OCI-LY3 (cell line): Measurements from ENCODE around the gene GNB5.

Experiments used
- CTCF ChIP-seq: fragments of 200-600, 300-600 bp; sonication (generic); IDR thresholded peaks from 2 replicates; pipeline ENCODE4 v1.5.1; 2014; ENCODE audit warnings: antibody characterized with exemption, low read length, low read depth
- EZH2phosphoT487 ChIP-seq: fragments of 200-600 bp; shearing (Covaris generic); IDR thresholded peaks from 2 replicates; pipeline ENCODE4 v1.6.1; 2018; ENCODE audit warnings: antibody characterized with exemption, mixed run types, low read depth

DNA sequence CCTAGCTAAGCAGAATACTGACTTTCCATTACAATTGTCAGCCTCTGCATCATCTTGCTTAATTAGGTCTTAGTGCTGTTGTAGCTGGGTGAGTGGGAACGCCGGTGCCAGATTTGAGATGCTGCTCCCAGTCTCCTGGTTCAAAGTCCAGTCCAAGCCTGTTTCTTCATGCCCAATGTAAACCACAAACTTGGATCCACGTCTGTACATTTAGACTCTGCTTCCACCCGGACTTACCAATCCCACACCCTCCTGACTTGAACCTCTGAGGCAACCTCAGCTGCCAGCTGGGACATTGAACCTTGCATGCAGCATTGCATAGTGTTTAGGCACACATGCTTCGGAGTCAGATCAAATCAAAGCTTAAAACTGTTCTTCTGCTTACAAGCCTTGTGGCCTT lies 121.6 kb downstream of the GNB5 start:
- TF ChIP-seq CTCF (no peak), EZH2phosphoT487 (no peak)
